ENCODE measurements around the gene ADAM17. TPM values are rescaled to one million over a fixed set of nuclear protein-coding genes. Genes with fewer than 3 reads are reported as not detected.

ADAM17 gene
- total and polyA plus RNA-seq, 7 experiments from 2014 or later, result 9.3 to 45.2 (median 24.6) TPM

DNA sequence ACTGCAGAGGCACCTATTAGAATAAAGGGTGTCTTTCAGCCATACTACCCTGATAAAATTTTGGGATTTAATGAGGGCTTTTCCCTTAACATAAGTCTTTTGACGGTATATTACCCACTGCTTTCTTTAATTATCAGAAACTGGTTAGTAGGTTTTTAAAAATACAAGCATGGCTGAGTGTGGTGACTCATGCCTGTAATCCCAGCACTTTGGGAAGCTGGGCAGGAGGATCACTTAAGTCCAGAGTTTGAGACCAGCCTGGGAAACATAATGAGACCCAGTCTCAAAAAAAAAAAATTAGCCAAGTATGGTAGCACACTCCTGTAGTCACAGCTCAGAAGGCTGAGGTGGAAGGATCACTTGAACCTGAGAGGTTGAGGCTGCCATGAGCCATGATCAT lies 116.1 kb downstream of the ADAM17 start:
- Mint-ChIP-seq H3K36me3 (peaks cover 18 to 58% (median 42%) of the 10 kb centered on the region in 5 donors), H3K27me3 (no peaks in the 10 kb centered on the region), H3K27ac (no peak overlapping the region), H3K4me1 (no peaks in the 10 kb centered on the region), H3K4me3 (no peak overlapping the region), H3K9me3 (no peaks in the 10 kb centered on the region)
- ChIA-PET CTCF (interaction anchor here (0.6 kb wide), 1 partner anchor 1583 kb away, joined by 3 read pairs; no protein-coding TSS in a partner anchor), POLR2A (no interaction called here)
- no peak for DNase-seq
- intact Hi-C loops (cut with micrococcal nuclease), result no loop called here
- H3K4me1 ChIP-seq (ENCODE audit: control insufficient read depth in 2 of 2, insufficient read depth in 2 of 2, low read length in 2 of 2), result no peaks in the 10 kb centered on the region
- no peak overlapping the region for H3K4me3 ChIP-seq (ENCODE audit: low read length)
- no peaks in the 10 kb centered on the region for H3K9me3 ChIP-seq (ENCODE audit: control insufficient read depth in 2 of 3, low read length in 3 of 3)
- no peaks in the 10 kb centered on the region for H3K27me3 ChIP-seq (ENCODE audit: control insufficient read depth in 2 of 2, insufficient read depth in 2 of 2, low read length in 2 of 2)
- peaks cover 0 to 63% (median 12%) of the 10 kb centered on the region in 3 experiments for H3K36me3 ChIP-seq (ENCODE audit: control insufficient read depth in 2 of 3, insufficient read depth in 3 of 3, low read length in 3 of 3)
- no peak for ATAC-seq
- no peak overlapping the region for H3K27ac ChIP-seq (ENCODE audit: low read depth, low read length)

Other genes with a start within 250 kb of the ADAM17 start
- gene ITGB1BP1, start 132.3 kb downstream of the ADAM17 start, total RNA-seq, result 100 to 1,000 TPM in 1 of 5 experiments, 10 to 100 TPM in 4; 45.1 to 107 (median 54.3) TPM
- gene ITGB1BP1, start 132.3 kb downstream of the ADAM17 start, polyA plus RNA-seq, result 100 to 1,000 TPM; 109 to 123 TPM
- 10 to 100 TPM; 18.0 to 47.8 (median 21.7) TPM for gene CPSF3, start 132.2 kb downstream of the ADAM17 start, total RNA-seq
- gene CPSF3, start 132.2 kb downstream of the ADAM17 start, polyA plus RNA-seq, result 10 to 100 TPM; 22.2 to 27.7 TPM
- 10 to 100 TPM; 43.9 to 62.7 (median 49.7) TPM for gene IAH1, start 81.3 kb downstream of the ADAM17 start, total RNA-seq
- gene IAH1, start 81.3 kb downstream of the ADAM17 start, polyA plus RNA-seq, result 10 to 100 TPM; 74.4 to 77.5 TPM
- 100 to 1,000 TPM in 2 of 5 experiments, 10 to 100 TPM in 3; 67.3 to 189 (median 83.3) TPM for gene YWHAQ, start 75.2 kb upstream of the ADAM17 start, total RNA-seq
- 100 to 1,000 TPM; 118 to 185 TPM for gene YWHAQ, start 75.2 kb upstream of the ADAM17 start, polyA plus RNA-seq